Measurements from ENCODE around the gene ANKRD50.

ANKRD50 gene

DNA sequence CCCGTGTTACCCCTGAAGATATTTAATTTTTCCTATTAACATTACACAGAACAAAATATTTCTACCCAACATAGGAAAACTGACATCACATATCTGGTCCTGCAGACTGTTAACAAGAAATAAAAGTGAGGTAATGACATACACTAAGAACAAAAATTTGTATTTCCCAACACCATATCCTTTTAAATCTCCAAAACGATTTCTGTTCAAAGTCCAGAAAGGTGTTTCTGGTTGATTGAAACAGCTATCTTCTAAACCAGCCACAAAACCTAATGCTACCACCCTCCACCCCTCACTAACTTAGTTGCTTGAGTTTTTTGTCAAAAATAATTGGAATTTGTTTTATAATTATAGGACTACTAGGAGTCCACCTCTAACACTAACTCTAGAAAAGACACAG lies 7.1 kb downstream of the ANKRD50 start:
- no peak for DNase-seq

DNA sequence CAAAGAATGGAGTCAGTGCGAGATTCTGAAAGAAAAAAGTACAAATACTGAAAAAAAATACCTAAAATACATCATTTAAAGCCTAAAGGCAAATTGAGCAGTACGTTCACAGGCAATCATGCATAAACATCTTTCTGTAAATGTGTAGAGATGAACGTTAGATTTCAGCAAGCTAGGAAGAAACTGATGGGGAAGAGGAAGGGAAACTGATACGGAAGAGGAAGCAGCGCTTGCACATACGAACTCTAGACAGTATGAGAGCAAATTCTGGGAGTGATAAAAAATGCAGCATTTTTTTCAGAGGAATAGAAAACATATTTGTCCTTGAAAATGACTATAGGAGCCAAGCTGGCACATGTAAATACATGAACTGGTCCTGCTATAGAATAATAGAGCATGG lies 9.4 kb downstream of the ANKRD50 start:
- no peak for DNase-seq

DNA sequence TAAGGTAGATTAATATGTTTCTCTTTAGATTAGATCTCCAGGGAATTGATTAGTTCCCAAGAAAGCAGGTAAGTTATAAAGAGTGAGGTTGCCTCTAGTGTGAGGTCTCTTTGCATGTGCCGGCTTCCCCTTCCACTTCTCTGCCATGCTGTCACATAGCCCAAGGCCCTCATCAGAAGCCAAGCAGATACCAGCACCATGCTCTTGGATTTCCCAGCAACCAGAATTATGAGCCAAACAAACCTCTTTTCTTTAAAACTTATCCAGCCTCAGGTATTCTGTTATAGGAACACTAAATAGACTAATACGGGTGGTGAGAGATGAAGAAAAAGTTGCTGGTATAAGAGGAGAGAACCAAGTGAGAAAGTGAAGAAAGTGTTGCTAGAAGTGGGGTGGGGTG lies 15.1 kb downstream of the ANKRD50 start:
- no peak for DNase-seq

DNA sequence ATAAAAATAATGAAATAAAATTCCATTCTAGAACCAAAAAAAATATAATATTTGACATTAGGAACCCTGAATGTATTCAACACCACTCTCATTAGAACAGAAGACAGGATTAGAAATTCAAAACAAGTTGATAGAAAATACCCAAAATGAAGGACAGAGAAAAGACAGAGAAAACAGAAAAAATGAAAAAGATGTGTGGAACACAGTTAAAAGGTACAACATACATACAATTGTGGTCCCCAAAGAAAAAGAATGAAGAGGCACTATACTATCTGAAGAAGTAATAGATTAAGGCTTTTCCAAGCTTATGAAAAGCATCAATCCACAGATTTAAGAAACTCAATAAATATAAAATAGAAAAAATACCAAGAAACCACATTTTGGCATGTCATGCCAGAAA lies 16.4 kb downstream of the ANKRD50 start:
- DNase-seq: no peak

DNA sequence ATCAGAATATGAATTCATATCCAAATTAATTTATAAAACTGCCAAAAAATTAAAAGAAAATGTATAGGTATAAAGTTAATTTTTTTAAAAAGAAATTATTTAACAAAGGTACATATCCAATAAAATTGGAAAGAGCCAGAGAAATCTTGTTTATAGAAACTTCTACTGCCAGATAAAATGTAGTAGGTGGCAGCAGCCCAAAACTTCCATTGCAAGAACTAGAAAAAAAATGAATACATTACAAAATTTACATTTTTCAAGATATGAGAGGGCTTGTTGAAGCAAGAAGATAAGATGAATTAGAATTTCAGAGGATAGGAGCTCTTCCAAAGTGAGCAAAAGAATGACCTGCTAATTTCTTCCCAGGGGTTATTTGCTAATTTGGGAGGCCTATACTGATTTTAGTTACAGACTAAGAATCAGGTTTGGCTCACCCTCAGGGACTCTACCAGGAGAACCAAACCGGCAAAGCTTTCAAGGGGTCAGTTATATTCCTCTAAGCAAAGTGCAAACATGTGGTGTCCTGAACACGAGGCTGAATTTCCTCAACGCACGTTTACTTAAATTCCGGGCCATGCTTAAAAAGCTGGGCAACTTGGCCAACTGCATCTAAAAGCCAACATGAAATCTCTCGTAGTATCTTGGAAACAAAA lies 17.5 kb downstream of the ANKRD50 start:
- DNase-seq: no peak

DNA sequence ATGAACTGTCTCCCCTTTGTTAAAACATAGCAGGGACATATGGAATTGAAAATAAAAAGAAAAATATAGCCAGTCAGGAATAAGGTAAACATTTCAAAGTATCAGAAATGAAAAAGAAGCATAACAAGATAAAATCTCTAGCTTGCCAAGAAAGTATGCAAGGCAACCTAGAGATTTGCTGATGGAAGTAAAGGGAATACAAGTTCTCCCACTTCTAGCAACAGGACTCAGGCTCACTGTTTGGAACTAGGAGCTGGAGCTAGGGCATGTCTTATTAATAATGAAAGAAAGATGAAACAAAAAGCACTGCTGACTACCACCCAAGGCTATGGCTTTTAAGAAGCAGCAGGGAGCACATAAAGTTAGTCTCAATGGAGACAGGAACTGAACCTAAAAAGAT lies 18.2 kb downstream of the ANKRD50 start:
- DNase-seq: no peak

DNA sequence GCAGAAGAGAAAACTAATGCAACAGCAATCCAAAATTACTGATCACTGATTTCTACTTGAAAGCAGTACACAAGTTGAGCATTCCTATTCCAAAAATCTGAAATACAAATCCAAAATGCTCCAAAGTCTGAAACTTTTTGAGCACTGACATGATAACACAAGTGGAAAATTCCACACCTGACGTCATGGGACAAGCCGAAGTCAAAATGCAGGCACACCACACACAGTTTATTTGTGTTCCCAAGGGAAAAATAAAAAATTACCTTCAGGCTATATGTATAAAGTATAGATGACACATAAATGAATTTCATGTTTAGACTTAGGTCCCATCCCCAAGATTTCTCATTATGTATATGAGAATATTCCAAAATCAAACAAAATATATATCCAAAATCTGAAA lies 20.7 kb downstream of the ANKRD50 start:
- no peak for DNase-seq

DNA sequence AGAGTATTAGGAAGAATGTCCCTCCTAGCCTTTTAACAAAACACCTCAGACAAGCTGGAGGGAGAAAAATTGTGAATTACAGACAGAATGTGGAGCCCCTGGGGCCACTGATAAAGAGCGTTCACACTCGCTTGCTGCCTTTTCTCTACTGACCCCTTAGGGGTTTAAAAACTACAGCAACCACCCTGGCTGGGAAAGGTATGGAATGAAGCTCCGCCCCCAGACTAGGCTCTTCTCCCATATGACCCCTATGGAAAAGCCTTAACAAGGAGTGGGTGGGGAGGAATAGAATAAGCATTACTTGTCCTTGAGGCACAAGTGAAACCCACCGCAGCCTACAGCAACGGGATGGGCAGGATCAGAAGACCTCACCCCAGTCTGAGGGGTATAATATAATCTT lies 26.3 kb downstream of the ANKRD50 start:
- no peak for DNase-seq

DNA sequence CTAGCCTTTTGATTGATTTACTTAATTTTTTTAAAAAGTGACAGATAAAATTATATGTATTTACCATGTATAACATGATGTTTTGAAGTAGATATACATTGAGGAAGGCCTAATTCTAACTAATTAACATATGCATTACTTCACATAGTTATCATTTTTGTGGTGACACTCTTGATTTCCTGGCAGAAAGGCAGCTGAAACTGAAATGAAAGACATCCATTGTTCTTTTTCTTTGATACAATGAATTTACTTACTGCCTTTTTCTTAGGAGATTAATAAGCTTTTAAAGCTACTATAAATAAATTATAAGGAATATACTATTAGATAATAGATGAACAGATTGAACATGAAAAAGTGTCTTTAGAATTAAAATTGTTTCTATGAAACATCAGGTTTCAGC lies 26.7 kb downstream of the ANKRD50 start:
- DNase-seq: no peak

DNA sequence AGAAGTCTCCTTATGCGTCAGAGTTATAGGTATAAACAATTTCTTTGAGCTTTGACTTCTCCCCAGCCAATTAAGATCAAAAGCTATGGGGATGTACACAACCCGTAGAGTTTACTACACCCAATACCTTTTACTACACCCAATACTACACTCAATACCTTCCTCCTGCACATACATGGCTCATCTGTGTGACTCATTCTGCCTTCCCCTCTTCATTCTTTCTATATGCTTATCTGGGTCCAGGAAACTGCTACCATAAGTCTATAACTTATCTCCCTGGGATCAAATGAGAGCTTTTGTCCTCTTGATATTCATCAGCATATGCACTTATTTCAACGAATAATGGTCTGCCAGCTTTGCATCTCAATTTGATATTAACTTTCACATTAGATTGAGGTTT lies 28.2 kb downstream of the ANKRD50 start:
- no peak for DNase-seq

DNA sequence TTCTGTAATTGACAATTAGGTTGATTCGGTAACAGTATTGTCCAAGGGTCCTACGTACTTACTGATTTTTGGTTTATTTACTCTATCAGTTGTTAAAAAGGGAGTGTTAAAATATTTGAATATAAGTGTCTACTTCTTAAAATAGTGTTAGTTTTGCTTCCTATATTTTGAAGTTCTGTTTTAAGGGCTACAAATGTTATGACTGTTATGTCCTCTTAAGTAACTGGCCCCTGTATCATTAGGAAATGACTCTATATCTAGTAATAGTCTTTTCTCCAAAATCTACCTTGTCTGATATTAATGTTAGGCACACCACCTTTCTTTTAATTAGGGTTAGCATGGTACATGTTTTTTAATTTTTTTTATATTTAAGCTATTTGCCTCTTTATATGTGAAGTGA lies 30.1 kb downstream of the ANKRD50 start:
- DNase-seq: no peak

DNA sequence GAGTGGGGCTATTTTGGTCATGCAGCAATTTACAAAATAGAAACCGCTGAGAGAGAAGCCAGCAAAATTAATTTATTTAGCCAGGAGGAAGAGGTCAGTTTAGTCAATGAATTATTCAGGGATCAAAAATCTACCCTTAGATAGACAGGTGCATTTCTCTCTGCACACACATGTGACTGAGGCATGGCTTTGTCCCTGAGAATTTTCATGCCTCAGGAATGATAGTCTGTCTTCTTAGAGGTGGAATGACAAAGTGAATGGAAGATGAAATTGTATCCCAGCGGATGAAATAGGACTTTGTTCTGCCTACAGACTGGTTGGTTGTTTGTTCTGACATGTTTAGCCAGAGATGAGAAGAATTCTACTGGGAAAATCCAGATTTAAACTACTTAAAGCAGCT lies 46.0 kb downstream of the ANKRD50 start:
- no peak for DNase-seq

DNA sequence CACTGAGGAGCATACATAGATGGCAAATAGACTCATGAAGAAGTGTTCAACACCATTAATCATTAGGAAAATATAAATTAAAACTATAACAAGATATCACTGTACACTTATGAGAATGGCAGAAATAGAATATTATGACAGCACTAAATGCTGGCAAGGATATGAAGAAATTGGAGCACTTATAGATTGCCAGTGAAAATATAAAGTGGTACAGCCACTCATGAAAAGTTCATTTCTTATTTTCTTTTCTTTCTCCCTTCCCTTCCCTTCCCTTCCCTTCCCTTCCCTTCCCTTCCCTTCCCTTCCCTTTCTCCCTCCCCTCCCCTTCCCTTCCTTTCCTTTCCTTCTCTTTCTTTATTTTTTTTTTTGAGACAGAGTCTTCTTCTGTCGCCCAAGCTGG lies 53.7 kb downstream of the ANKRD50 start:
- DNase-seq: no peak

DNA sequence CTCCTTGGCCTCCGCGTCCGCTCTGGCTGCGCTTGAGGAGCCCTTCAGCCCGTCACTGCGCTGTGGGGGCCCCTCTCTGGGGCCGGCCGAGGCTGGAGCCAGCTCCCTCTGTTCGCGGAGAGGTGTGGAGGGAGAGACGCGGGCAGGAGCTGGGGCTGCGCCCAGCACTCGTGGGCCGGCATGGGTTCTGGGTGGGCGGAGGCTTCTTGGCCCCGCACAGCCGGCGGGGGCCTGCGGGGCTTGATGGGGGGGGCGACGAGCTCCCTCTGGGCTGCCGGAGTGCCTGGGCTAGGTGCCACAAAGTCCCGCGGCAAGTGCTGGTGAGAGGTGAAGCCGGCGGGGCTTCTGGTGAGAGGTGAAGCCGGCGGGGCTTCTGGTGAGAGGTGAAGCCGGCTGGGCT lies 61.9 kb downstream of the ANKRD50 start:
- DNase-seq: no peak

DNA sequence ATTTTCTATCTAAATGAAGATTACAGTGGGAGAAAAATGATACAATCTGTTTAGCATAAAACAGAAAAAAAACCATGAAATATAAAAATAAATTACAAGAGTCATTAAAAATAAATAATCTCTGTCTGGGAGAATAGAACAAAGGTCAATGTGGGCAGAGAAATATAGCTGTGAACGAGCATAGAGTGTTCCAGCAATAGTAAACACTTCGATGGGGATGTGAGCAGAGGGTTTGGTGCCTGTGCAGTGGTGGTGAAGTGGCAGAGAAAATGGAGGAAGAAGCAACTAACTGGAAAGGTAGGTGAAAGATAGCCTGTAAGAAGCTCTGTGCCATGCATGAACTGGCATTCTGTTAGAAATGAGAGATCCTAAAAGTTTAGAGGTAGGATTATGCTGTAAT lies 64.9 kb downstream of the ANKRD50 start:
- DNase-seq: no peak

DNA sequence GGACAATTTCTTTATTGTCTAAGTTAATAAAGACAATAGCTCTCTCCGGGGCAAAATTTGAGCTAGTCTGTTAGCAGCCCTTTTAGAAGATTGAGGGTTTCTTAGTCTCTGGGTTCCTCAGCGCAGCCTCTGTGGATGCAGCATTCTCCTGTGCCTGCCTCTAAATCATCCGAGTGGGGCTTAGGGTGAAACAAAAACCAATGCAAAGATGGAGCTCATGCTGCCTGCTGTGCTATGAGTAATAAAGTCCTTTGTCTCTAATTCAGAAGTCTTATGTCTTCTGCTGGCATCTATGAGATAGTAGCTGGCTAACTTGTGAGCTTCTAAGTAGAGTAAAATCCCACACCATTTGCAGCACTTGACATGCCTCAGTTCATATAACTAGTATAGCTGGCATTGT lies 67.9 kb downstream of the ANKRD50 start:
- DNase-seq: no peak

DNA sequence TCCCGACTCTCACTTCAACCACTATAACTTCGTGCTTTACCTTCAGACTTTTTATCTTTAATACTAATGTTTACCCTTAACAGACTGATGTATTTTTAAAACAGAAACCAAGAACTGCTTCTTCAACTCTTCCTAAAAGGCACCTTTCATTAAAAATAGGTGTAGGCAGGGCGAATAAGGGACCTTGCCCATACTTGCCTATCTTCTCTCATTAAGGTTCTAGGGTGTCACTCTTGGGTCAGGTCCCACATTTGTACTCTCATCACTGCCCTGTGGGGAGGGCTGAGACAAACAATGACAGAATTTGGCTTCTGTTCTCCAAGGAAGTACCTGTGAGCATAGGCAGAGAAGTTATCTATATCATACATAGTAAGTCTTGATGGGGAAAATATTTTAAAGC lies 69.7 kb downstream of the ANKRD50 start:
- no peak for DNase-seq

DNA sequence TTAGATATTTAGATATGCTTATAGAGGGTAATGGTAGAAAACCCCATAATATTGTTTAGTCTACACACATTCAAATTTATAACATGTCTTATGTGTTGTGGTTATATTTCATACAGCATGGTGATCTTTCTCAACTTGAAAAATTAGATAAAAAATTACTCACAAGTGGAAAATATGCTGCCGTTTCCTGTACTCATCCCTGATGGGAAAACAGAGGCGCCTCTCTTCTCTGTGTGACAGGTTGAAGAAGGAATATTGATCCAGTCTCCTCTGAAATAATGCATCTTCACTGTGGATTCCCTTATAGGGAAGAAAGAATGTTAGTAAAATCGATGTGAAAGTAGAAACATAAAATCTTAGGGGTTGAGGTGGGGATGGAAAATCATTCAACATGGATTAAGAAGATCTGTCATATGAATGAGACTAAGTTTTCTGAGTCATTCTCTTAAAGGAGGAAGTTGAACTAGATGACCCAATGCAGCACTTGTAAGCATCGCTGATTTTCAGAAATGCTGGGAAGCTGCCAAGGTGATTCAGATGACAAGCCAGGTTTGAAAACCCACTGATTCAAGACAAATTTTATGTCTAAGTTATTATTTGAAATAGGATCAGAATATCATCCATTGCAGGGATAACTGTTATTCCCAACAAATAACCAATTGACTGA lies 70.7 kb downstream of the ANKRD50 start:
- DNase-seq: no peak

DNA sequence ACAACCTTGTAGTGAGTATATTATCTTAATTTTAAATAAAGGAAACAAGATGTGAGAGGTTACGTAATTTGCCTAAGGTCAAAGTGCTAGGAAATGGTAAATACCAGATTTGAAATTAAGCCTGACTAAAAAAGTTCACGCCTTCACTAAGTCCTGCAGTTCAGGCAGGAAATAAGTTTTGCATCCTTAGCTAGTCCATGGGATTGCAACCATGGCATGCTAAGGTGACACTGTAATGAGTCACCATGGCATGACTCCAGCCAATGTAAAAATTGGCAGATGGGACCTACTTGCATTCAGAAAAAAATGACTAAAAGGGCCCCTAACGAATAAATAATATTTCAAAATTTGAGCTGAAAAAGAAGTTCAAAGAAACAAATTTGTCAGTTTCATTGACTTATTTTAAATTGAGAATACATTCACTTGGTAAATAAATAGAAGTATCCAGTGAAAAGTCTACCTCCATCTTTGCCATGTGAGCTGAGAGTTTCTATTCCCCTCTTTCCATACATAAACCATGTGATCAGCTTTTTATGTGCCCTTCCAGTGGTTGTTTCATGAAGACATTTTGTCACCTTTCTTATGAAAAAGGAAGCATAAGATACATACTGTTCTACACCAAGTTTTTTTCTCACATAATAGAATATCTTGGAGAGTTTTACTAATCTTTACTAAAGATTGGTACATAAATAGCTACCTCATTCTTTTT lies 72.4 kb downstream of the ANKRD50 start:
- DNase-seq: no peak

DNA sequence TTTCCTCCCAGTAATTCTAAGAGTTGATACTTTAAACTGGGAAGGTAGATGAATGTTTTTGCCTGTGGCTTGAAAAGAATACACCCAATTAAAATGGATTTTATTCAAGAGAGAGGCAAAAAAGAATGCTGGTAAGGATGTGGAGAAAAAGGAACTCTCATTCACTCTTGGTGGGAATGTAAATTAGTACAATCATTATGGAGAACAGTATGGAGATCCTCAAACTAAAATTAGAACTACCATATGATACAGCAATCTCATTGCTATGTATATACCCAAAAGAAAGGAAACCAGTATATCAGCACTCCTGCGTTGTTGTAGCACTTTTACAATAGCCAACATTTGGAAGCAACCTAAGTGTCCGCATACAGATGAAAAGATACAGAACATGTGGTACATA lies 75.2 kb downstream of the ANKRD50 start:
- DNase-seq: no peak

DNA sequence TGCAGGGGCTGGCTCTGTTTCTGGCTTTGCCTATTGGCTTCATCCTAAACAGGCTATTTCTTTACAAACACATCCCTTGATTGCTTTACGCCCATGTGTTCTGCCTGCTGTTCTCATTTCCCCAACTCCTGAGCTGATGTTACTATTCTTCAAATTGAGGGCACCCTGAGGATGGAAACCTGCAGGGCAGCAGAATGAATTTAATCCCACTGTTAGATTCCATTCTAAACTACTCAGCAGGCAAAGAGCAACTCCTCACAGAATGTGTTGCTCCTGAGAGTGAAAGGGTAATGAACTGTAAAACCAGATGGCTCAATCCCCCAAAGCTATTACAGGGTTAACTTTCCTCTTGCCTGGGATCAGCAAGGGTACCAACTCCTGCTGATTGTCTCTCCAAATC lies 75.7 kb downstream of the ANKRD50 start:
- DNase-seq: no peak

DNA sequence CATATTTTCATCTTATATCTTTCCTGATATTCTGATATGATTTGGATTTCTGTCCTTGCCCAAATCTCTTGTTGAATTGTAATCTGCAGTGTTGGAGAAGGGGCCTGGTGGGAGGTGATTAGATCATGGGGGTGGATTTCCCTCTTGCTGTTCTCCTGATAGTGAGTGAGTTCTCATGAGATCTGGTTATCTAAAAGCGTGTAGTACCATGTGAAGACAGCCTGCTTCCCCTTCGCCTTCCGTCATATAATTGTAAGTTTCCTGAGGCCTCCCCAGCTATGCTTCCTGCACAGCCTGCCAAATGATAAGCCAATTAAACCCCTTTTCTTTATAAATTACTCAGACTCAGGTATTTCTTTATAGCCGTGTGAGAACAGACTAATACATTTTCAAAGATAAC lies 77.2 kb downstream of the ANKRD50 start:
- no peak for DNase-seq

DNA sequence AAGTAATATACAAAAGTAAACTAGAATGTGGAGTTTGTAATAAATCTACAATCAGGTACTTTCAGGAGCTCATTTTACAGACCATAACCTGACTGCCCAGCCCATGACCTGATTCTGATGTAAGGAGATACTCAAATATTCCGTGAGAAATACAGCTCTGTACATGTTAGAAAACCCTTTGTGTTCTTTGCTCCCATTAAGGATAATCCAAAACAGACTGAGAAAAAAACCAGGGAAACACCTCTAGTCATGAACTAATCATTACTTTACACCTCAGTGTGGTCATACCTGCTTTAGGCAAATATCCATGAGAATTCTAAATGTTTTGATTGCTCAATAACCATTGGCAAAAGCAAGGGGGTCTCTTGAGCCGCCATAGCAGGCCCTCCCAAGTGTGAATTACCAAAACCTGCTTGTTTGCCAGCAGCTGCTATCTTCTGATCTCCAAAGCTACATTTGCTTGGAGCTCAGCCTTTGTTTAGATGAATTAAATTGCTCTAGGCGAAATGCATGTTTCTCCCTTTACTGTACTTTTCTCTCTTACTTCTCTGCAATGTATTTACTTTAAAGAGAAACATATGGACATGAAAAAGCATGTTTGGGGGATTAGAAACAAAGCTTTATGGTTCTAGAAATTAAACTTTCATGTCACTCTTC lies 79.1 kb downstream of the ANKRD50 start:
- no peak for DNase-seq

DNA sequence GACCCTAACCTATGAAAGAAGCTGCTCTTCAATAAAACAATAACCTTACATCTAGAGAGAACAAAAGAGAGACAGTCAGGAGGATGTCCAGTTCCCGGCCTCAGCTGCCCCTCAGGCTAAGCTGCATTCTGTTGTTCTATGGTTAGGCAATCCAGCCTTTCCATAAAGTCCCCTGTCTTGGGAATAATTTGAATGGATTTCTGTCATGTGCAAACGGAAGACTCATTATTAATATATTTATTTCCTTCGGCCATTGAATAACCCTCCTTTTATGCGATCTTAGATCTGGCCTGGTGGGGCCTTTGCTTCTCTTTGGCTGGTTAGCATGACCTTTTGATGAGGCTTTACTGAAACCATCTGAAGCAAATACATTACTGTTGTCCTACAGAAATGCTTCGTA lies 80.1 kb downstream of the ANKRD50 start:
- no peak for DNase-seq
